ENCODE data around the gene SLC29A3. TPM values are rescaled to one million over a fixed set of nuclear protein-coding genes. Genes with fewer than 3 reads are reported as not detected.

SLC29A3 gene
- total and polyA plus RNA-seq, 2 of the 8 experiments (the other 6 are each of a cell fraction or from before 2014, with no cell fraction given): 14.0 to 24.6 TPM

- TF ChIP-seq EP300 (IDR thresholded peaks at IDR 0.05; ENCODE audit: borderline replicate concordance in 1 of 2, low read depth in 2 of 2, low read length in 2 of 2) (no peak), RAD21 (IDR thresholded peaks at IDR 0.05 in 1 of 2, conservative IDR thresholded peaks at IDR 0.05 in 1 of 2; ENCODE audit: low read depth in 2 of 2, low read length in 2 of 2) (no peak), RBBP5 (IDR thresholded peaks at IDR 0.05; ENCODE audit: borderline replicate concordance, low read depth, low read length) (no peak), SIX5 (IDR thresholded peaks at IDR 0.05; ENCODE audit: low read depth, low read length) (no peak), PHF8 (conservative IDR thresholded peaks at IDR 0.05; ENCODE audit: low read depth, low read length) (no peak), HDAC2 (IDR thresholded peaks at IDR 0.05; ENCODE audit: borderline replicate concordance in 1 of 2, low read depth in 2 of 2, low read length in 2 of 2) (no peak)
These were observed 837 bp downstream of the SLC29A3 start (continued) for GRCh38 chr10:71319800-71320392.

Data from H1 (cell line).